Measurements from ENCODE around the gene ATXN7L1. TPM values are rescaled to one million over a fixed set of nuclear protein-coding genes. Genes with fewer than 3 reads are reported as not detected.

Gene ATXN7L1
- polyA plus RNA-seq, 4 donors, result 9.7 to 50.8 (median 26.7) TPM

DNA sequence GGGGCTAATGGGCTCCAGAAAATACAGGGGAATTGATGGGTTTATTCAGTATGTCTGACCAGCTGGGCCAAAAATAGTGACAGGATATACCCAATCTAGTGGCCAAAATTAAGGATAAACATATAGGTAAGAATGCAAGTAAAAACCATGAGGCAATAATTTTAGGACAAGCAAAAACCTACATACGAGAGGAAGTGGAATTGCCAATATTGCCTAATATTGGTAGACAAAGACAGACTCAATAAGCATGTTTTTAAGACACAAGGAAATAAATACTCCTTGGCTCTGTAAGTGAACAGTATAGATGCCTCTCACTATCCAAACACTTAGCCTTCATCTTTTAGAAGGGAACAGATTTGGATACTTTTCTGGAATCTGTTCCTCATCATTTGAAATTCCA, 51.0 kb downstream of the ATXN7L1 start:
- Histone ChIP-seq H3K9me3 (ENCODE audit: control insufficient read depth in 2 of 2, insufficient read depth in 1 of 2, low read depth in 1 of 2, low read length in 1 of 2) (peaks cover 0 to 5% of the 10 kb centered on the region in 2 donors), H3K4me1 (ENCODE audit: control insufficient read depth in 3 of 3, insufficient read depth in 2 of 3, low read depth in 1 of 3, low read length in 2 of 3) (peaks cover 0 to 3% (median 0%) of the 10 kb centered on the region in 3 donors), H3K36me3 (ENCODE audit: control insufficient read depth in 3 of 3, insufficient read depth in 2 of 3, low read depth in 1 of 3, low read length in 3 of 3) (peaks cover 0 to 4% (median 0%) of the 10 kb centered on the region in 3 donors), H3K4me3 (ENCODE audit: low read depth in 1 of 3, low read length in 3 of 3) (no peak overlapping the region), H3K27me3 (ENCODE audit: control insufficient read depth in 3 of 3, insufficient read depth in 3 of 3, low read length in 3 of 3) (no peaks in the 10 kb centered on the region), H3K27ac (ENCODE audit: low read depth in 1 of 3, low read length in 2 of 3) (no peak overlapping the region)
- FAIRE-seq, result no peak
- WGBS, 3 donors, result 91 to 100% (median 93%) methylated on average over 1 of the region's 1 CpG
- no peak for DNase-seq

DNA sequence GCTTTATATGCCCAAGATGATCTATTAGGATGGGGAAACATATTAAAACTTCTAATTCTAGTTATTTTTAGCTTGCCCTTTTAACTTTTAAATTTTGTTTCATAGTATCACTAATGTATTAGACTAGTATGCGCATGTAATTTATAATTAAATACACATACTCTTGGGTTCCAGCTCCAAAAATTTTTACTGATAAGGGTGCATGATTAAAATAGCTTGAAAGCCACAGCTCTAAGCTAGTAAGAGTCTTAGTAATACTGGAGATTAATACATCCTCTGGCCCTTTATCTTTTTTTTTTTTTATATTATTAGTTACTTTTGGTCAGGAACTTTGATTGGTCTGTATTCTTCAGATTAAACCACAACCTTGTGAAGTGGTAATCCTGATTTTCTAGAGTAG, 53.6 kb downstream of the ATXN7L1 start:
- peaks cover 0 to 13% (median 2%) of the 10 kb centered on the region in 3 donors for H3K36me3 ChIP-seq (ENCODE audit: control insufficient read depth in 3 of 3, insufficient read depth in 2 of 3, low read depth in 1 of 3, low read length in 3 of 3)
- 95 to 98% (median 98%) methylated on average over 1 of the region's 1 CpG for WGBS, 3 donors
- H3K9me3 ChIP-seq (ENCODE audit: control insufficient read depth in 2 of 2, insufficient read depth in 1 of 2, low read depth in 1 of 2, low read length in 1 of 2), result peaks cover 0 to 5% of the 10 kb centered on the region in 2 donors
- FAIRE-seq, result no peak
- H3K4me3 ChIP-seq (ENCODE audit: low read depth in 1 of 3, low read length in 3 of 3), result no peak overlapping the region
- no peak for DNase-seq
- H3K27me3 ChIP-seq (ENCODE audit: control insufficient read depth in 3 of 3, insufficient read depth in 3 of 3, low read length in 3 of 3), result no peaks in the 10 kb centered on the region
- H3K4me1 ChIP-seq (ENCODE audit: control insufficient read depth in 3 of 3, insufficient read depth in 2 of 3, low read depth in 1 of 3, low read length in 2 of 3), result no peaks in the 10 kb centered on the region
- H3K27ac ChIP-seq (ENCODE audit: low read depth in 1 of 3, low read length in 2 of 3), result no peak overlapping the region

DNA sequence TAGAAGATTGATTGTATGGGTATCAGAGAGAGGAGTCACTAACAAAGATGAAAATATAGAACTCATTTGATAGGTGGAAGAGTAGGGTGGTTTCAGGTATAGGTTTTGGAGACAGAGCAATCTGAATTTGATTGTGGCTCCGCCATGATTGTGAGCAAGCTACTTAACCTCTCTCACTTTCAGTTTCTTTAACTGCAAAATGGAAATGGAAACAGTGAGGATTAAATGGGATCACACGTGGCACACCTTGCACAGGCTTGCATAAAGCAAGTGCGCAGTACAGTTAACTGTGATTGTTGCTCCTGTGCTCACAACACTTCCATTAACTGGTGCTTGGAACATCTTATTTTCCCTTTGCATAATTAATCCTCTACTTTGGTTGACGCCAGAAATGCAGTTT, 54.9 kb downstream of the ATXN7L1 start:
- no peak overlapping the region for H3K27ac ChIP-seq (ENCODE audit: low read depth in 1 of 3, low read length in 2 of 3)
- no peak overlapping the region for H3K4me3 ChIP-seq (ENCODE audit: low read depth in 1 of 3, low read length in 3 of 3)
- no peaks in the 10 kb centered on the region for H3K27me3 ChIP-seq (ENCODE audit: control insufficient read depth in 3 of 3, insufficient read depth in 3 of 3, low read length in 3 of 3)
- DNase-seq, result no peak
- H3K9me3 ChIP-seq (ENCODE audit: control insufficient read depth in 2 of 2, insufficient read depth in 1 of 2, low read depth in 1 of 2, low read length in 1 of 2), result peaks cover 0 to 5% of the 10 kb centered on the region in 2 donors
- no peak for FAIRE-seq
- H3K36me3 ChIP-seq (ENCODE audit: control insufficient read depth in 3 of 3, insufficient read depth in 2 of 3, low read depth in 1 of 3, low read length in 3 of 3), result peaks cover 0 to 13% (median 2%) of the 10 kb centered on the region in 3 donors
- no peaks in the 10 kb centered on the region for H3K4me1 ChIP-seq (ENCODE audit: control insufficient read depth in 3 of 3, insufficient read depth in 2 of 3, low read depth in 1 of 3, low read length in 2 of 3)
- WGBS, 3 donors, result 83 to 87% (median 87%) methylated on average over 4 of the region's 4 CpGs

DNA sequence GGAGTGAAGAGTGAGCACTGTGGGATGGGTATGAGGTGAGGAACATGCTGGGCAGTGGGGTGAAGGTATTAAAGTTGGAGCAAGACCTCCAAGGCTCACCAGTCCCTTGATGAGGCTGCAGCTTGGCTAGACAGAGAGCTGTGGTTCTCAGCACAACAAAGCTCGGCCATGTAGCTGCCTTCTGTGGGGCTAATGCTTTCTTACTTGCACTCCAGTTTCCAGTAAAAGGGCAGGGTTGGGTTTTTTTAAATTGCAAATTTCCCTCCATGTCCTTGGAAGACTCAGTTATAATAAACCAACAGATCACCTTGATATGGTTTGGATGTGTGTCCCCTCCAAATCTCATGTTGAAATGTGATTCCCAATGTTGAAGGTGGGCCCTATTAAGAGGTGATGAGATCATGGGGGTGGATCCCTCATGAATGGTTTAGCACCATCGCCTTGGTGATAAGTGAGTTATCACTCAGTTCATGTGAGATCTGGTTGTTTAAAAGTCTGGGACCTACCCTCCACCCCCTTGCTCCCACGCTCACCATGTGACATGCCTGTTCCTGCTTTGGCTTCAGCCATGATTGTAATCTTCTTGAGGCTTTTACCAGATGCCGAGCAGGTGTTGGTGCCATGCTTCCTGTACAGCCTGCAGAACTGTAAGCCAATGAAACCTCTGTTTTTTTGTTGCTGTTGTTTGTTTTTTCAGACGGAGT, 55.9 kb downstream of the ATXN7L1 start:
- Histone ChIP-seq H3K9me3 (ENCODE audit: control insufficient read depth in 2 of 2, insufficient read depth in 1 of 2, low read depth in 1 of 2, low read length in 1 of 2) (peaks cover 0 to 5% of the 10 kb centered on the region in 2 donors), H3K4me1 (ENCODE audit: control insufficient read depth in 3 of 3, insufficient read depth in 2 of 3, low read depth in 1 of 3, low read length in 2 of 3) (no peaks in the 10 kb centered on the region), H3K27ac (ENCODE audit: low read depth in 1 of 3, low read length in 2 of 3) (no peak overlapping the region), H3K27me3 (ENCODE audit: control insufficient read depth in 3 of 3, insufficient read depth in 3 of 3, low read length in 3 of 3) (no peaks in the 10 kb centered on the region), H3K36me3 (ENCODE audit: control insufficient read depth in 3 of 3, insufficient read depth in 2 of 3, low read depth in 1 of 3, low read length in 3 of 3) (peaks cover 0 to 15% (median 2%) of the 10 kb centered on the region in 3 donors), H3K4me3 (ENCODE audit: low read depth in 1 of 3, low read length in 3 of 3) (no peak overlapping the region)
- FAIRE-seq, result no peak
- 88 to 93% (median 91%) methylated on average over 5 of the region's 5 CpGs for WGBS, 3 donors
- DNase-seq, result no peak

DNA sequence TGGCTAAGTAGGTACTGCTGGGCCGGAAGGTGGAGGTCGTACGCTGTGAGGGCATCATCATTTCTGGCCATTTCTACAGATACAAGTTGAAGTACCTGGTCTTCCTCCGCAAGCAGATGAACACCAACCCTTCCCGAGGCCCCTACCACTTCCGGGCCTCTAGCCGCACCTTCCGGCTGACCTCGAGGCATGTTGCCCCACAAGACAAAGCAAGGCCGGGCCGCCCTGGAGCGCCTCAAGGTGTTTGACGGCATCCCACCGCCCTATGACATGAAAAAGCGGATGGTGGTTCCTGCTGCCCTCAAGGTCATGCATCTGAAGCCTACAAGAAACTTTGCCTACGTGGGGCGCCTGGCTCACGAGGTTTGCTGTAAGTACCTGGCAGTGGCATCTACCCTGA, 56.8 kb downstream of the ATXN7L1 start:
- H3K27ac ChIP-seq (ENCODE audit: low read depth in 1 of 3, low read length in 2 of 3), result no peak overlapping the region
- 97 to 98% (median 98%) methylated on average over 18 of the region's 18 CpGs for WGBS, 3 donors
- no peaks in the 10 kb centered on the region for H3K27me3 ChIP-seq (ENCODE audit: control insufficient read depth in 3 of 3, insufficient read depth in 3 of 3, low read length in 3 of 3)
- no peaks in the 10 kb centered on the region for H3K4me1 ChIP-seq (ENCODE audit: control insufficient read depth in 3 of 3, insufficient read depth in 2 of 3, low read depth in 1 of 3, low read length in 2 of 3)
- peaks cover 0 to under 1% of the 10 kb centered on the region in 2 donors for H3K9me3 ChIP-seq (ENCODE audit: control insufficient read depth in 2 of 2, insufficient read depth in 1 of 2, low read depth in 1 of 2, low read length in 1 of 2)
- H3K4me3 ChIP-seq (ENCODE audit: low read depth in 1 of 3, low read length in 3 of 3), result no peak overlapping the region
- H3K36me3 ChIP-seq (ENCODE audit: control insufficient read depth in 3 of 3, insufficient read depth in 2 of 3, low read depth in 1 of 3, low read length in 3 of 3), result peaks cover 0 to 16% (median 2%) of the 10 kb centered on the region in 3 donors
- no peak for DNase-seq
- FAIRE-seq, result no peak

DNA sequence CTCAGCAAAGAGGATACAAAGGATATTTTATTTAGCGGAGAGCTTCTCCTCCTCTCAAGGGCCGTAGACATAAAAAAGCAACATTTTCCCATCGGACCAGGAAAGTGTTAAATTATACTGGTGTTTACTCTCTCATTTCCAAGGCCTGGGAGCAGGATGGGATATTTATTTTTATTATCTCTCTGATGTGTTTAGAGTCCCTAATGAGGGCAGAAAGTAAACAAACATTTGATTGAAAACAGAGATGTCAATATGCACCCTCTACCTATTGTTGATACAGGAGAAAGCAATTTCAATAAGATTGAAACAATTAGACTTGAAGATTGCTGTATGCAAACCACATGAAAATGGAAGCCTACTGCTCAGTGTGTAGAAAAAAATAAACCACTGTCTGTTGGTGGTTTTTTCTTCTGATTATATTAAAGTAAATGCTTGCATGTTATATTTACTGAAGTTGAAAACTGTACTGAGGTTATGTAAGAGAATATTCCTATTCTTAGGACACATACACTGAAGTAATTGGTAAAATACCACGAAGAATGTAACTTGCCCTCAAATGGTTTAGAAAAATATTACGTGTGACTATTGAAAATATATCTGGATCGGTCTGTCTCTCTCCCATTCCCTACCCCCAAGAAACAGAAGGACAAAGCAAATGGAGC, 59.3 kb downstream of the ATXN7L1 start:
- Histone ChIP-seq H3K4me1 (ENCODE audit: control insufficient read depth in 3 of 3, insufficient read depth in 2 of 3, low read depth in 1 of 3, low read length in 2 of 3) (no peaks in the 10 kb centered on the region), H3K4me3 (ENCODE audit: low read depth in 1 of 3, low read length in 3 of 3) (no peak overlapping the region), H3K9me3 (ENCODE audit: control insufficient read depth in 2 of 2, insufficient read depth in 1 of 2, low read depth in 1 of 2, low read length in 1 of 2) (no peaks in the 10 kb centered on the region), H3K27ac (ENCODE audit: low read depth in 1 of 3, low read length in 2 of 3) (no peak overlapping the region), H3K27me3 (ENCODE audit: control insufficient read depth in 3 of 3, insufficient read depth in 3 of 3, low read length in 3 of 3) (no peaks in the 10 kb centered on the region), H3K36me3 (ENCODE audit: control insufficient read depth in 3 of 3, insufficient read depth in 2 of 3, low read depth in 1 of 3, low read length in 3 of 3) (peaks cover 0 to 20% (median 2%) of the 10 kb centered on the region in 3 donors)
- 77 to 82% (median 82%) methylated on average over 6 of the region's 6 CpGs for WGBS, 3 donors
- FAIRE-seq (no peak), DNase-seq (no peak)

DNA sequence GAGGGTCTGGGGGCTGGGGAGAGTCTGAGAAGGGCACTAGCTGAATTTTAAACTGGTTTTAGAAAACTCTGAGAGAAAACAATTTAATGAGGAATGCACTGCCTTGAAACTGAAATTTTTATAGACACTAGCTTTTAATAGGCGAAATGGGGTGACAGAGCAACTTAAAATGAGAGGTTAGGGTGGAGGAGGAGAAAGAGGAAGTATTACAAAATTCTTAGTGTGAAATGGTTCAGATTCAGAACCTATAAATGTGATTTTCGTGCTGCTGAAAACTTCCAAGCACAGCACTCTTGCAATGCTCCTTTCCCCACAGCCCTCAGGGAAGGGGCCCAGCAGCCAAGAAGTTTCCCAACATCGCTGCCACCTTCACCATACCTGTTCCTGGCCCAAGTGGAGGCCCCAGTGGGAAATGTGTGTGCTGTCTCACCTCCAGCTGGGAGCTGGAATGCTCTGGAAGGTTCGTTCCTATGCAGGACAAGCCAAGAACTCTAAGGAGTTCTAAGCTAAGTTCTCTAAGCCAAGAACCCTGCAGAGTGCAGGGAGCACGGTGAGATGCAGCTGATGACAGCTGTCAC, 60.0 kb downstream of the ATXN7L1 start:
- Histone ChIP-seq H3K27me3 (ENCODE audit: control insufficient read depth in 3 of 3, insufficient read depth in 3 of 3, low read length in 3 of 3) (no peaks in the 10 kb centered on the region), H3K27ac (ENCODE audit: low read depth in 1 of 3, low read length in 2 of 3) (no peak overlapping the region), H3K9me3 (ENCODE audit: control insufficient read depth in 2 of 2, insufficient read depth in 1 of 2, low read depth in 1 of 2, low read length in 1 of 2) (no peaks in the 10 kb centered on the region), H3K36me3 (ENCODE audit: control insufficient read depth in 3 of 3, insufficient read depth in 2 of 3, low read depth in 1 of 3, low read length in 3 of 3) (peaks cover 0 to 20% (median 2%) of the 10 kb centered on the region in 3 donors), H3K4me3 (ENCODE audit: low read depth in 1 of 3, low read length in 3 of 3) (no peak overlapping the region), H3K4me1 (ENCODE audit: control insufficient read depth in 3 of 3, insufficient read depth in 2 of 3, low read depth in 1 of 3, low read length in 2 of 3) (peaks cover 2 to 4% (median 3%) of the 10 kb centered on the region in 3 donors)
- DNase-seq (no peak), FAIRE-seq (no peak)
- 77 to 91% (median 89%) methylated on average over 5 of the region's 5 CpGs for WGBS, 3 donors

DNA sequence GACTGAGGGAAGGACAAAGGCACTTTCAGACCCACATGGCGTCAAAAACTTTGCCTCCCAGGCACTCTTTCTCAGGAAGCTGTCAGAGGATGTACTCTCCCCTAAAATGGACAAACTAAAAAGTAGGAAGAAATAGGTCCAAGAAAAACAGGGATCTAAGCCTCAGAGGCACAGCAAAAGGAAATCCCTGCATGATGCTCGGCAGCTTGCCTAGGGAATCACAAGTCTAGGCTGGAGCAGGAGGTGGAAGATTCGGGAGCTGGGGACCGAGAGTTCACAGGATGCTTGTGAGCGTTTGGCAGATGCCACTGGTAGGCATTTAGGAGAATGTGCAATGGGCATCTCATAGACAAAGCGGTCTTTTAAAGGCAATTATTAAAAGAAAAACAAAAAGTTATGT, 60.8 kb downstream of the ATXN7L1 start:
- Histone ChIP-seq H3K27me3 (ENCODE audit: control insufficient read depth in 3 of 3, insufficient read depth in 3 of 3, low read length in 3 of 3) (no peaks in the 10 kb centered on the region), H3K36me3 (ENCODE audit: control insufficient read depth in 3 of 3, insufficient read depth in 2 of 3, low read depth in 1 of 3, low read length in 3 of 3) (peaks cover 0 to 18% (median 2%) of the 10 kb centered on the region in 3 donors), H3K4me3 (ENCODE audit: low read depth in 1 of 3, low read length in 3 of 3) (no peak overlapping the region), H3K9me3 (ENCODE audit: control insufficient read depth in 2 of 2, insufficient read depth in 1 of 2, low read depth in 1 of 2, low read length in 1 of 2) (no peaks in the 10 kb centered on the region), H3K4me1 (ENCODE audit: control insufficient read depth in 3 of 3, insufficient read depth in 2 of 3, low read depth in 1 of 3, low read length in 2 of 3) (peaks cover 3 to 7% (median 4%) of the 10 kb centered on the region in 3 donors), H3K27ac (ENCODE audit: low read depth in 1 of 3, low read length in 2 of 3) (no peak overlapping the region)
- DNase-seq (no peak), FAIRE-seq (no peak)
- WGBS, 3 donors, result 86 to 96% (median 95%) methylated on average over 6 of the region's 6 CpGs
